Glutamatergic neuron (in vitro differentiated cells): ENCODE measurements around the gene MUC6. TPM values are rescaled to one million over a fixed set of nuclear protein-coding genes. Genes with fewer than 3 reads are reported as not detected.

Experiments
- DNase-seq: peaks from one replicate; pipeline ENCODE4 v3.0.0; 2022
- H3K27ac Mint-ChIP-seq: one replicate; pipeline ENCODE4 v1.8.0; 2020; ENCODE audit warnings: mild to moderate bottlenecking, mixed read lengths, inconsistent platforms; ENCODE audit not compliant: unreplicated experiment
- H3K27me3 Mint-ChIP-seq: one replicate; pipeline ENCODE4 v1.8.0; 2020; ENCODE audit warnings: mild to moderate bottlenecking, moderate library complexity, mixed read lengths, inconsistent platforms; ENCODE audit not compliant: unreplicated experiment
- H3K36me3 Mint-ChIP-seq: one replicate; pipeline ENCODE4 v1.8.0; 2020; ENCODE audit warnings: mild to moderate bottlenecking, mixed read lengths, inconsistent platforms; ENCODE audit not compliant: unreplicated experiment
- H3K4me1 Mint-ChIP-seq: one replicate; pipeline ENCODE4 v1.8.0; 2020; ENCODE audit warnings: mild to moderate bottlenecking, low read depth, mixed read lengths, inconsistent platforms; ENCODE audit not compliant: unreplicated experiment
- H3K4me3 Mint-ChIP-seq: one replicate; pipeline ENCODE4 v1.8.0; 2020; ENCODE audit warnings: mild to moderate bottlenecking, mixed read lengths, inconsistent platforms; ENCODE audit not compliant: unreplicated experiment
- H3K9me3 Mint-ChIP-seq: one replicate; pipeline ENCODE4 v1.8.0; 2020; ENCODE audit warnings: mild to moderate bottlenecking, moderate library complexity, mixed read lengths, inconsistent platforms; ENCODE audit not compliant: unreplicated experiment
- total RNA-seq: library from RNA; stranded (reverse); fragmentation: NEBNext Ultra II Directional; extraction: Animal tissue kit (Norgen Biotek cat#: 25700); gene quantifications from one replicate; pipeline ENCODE4 v1.2.1, GENCODE V29; 2021; ENCODE audit not compliant: unreplicated experiment
- TF ChIP-seq, protein P1 (sequence below): fragments of 200-600 bp; sonication (generic); IDR thresholded peaks from one replicate; pipeline ENCODE4 v1.5.0; 2021; ENCODE audit not compliant: partially characterized antibody, unreplicated experiment

The MUC6 gene
- total RNA-seq, 1 donor from 2014 or later: not detected

DNA sequence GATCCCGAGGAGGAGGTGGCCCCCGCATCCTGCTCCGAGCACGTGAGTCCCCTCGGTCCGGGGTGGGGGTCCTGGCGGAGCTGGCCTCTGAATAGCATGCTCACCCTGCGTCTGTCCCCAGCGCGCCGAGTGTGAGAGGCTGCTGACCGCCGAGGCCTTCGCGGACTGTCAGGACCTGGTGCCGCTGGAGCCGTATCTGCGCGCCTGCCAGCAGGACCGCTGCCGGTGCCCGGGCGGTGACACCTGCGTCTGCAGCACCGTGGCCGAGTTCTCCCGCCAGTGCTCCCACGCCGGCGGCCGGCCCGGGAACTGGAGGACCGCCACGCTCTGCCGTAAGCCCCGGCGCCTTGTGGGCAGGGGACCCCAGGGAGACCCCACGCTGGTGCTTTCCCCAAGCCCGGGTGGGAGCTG is 41.7 kb upstream of the MUC6 start:
- H3K27me3 Mint-ChIP-seq: no peaks in the 10 kb centered on the region
- TF ChIP-seq, protein P1, sequence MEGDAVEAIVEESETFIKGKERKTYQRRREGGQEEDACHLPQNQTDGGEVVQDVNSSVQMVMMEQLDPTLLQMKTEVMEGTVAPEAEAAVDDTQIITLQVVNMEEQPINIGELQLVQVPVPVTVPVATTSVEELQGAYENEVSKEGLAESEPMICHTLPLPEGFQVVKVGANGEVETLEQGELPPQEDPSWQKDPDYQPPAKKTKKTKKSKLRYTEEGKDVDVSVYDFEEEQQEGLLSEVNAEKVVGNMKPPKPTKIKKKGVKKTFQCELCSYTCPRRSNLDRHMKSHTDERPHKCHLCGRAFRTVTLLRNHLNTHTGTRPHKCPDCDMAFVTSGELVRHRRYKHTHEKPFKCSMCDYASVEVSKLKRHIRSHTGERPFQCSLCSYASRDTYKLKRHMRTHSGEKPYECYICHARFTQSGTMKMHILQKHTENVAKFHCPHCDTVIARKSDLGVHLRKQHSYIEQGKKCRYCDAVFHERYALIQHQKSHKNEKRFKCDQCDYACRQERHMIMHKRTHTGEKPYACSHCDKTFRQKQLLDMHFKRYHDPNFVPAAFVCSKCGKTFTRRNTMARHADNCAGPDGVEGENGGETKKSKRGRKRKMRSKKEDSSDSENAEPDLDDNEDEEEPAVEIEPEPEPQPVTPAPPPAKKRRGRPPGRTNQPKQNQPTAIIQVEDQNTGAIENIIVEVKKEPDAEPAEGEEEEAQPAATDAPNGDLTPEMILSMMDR: no peak
- no peak overlapping the region for H3K4me3 Mint-ChIP-seq
- DNase-seq: peak; percentile 14
- no peaks in the 10 kb centered on the region for H3K36me3 Mint-ChIP-seq
- no peaks in the 10 kb centered on the region for H3K4me1 Mint-ChIP-seq
- no peaks in the 10 kb centered on the region for H3K9me3 Mint-ChIP-seq
- no peak overlapping the region for H3K27ac Mint-ChIP-seq

- no peaks in the 10 kb centered on the region for H3K36me3 Mint-ChIP-seq
- DNase-seq: peak; percentile 14
- H3K9me3 Mint-ChIP-seq: no peaks in the 10 kb centered on the region
- no peaks in the 10 kb centered on the region for H3K4me1 Mint-ChIP-seq
- H3K4me3 Mint-ChIP-seq: no peak overlapping the region
- H3K27ac Mint-ChIP-seq: no peak overlapping the region
- TF ChIP-seq, protein P1: no peak
- H3K27me3 Mint-ChIP-seq: no peaks in the 10 kb centered on the region
Observed at GRCh38 chr11:1077417-1078119, 41.0 kb upstream of the MUC6 start.

DNA sequence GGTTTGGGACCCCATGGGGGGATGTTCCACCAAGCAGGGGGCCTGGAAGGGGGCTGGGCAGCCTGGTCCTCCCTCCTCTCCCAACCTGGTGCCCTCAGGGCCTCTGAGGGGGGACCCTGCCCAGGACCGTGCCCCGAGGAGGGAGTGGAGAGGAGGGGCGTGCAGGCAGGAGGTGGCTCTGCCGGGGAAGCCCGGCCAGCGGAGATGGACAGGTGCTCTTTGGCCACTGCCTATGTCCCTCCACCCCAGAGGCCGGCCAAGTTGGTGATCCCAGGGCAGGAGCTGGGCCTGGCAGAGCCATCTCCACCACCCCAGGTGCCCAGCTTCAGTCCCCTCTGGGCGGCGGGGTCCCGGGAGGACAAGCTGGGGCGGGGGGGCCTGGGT is 40.5 kb upstream of the MUC6 start:
- no peaks in the 10 kb centered on the region for H3K36me3 Mint-ChIP-seq
- H3K4me1 Mint-ChIP-seq: no peaks in the 10 kb centered on the region
- H3K4me3 Mint-ChIP-seq: no peak overlapping the region
- DNase-seq: no peak
- TF ChIP-seq, protein P1: no peak
- H3K27me3 Mint-ChIP-seq: no peaks in the 10 kb centered on the region
- H3K9me3 Mint-ChIP-seq: no peaks in the 10 kb centered on the region
- H3K27ac Mint-ChIP-seq: no peak overlapping the region

DNA sequence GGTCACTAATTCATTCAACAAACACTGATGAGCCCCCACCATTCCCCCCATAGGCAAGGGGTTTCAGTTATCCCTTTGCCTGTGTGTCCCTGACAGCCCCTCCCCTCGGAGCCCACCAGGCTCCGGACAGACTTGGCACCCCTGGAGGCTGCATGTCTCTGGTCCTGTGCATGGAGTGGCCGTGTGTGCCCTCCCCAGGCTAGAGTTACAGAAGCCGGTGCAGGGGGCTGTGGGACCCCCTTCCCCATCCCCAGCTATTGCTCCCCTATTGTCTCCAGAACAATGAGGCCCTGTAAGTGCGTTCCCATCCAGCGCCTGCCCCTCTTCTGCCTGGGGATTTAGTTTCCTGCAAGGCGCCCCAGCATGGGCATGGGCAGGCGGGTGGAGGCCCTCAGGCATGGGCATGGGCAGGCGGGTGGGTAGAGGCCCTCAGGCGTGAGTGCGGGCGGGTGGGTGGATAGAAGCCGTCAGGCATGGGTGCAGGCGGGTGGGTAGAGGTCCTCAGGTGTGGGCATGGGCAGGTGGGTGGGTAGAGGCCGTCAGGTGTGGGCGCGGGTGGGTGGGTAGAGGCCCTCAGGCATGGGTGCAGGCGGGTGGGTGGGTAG is 39.6 kb upstream of the MUC6 start:
- DNase-seq: no peak
- H3K27me3 Mint-ChIP-seq: no peaks in the 10 kb centered on the region
- H3K9me3 Mint-ChIP-seq: no peaks in the 10 kb centered on the region
- no peak overlapping the region for H3K27ac Mint-ChIP-seq
- H3K36me3 Mint-ChIP-seq: no peaks in the 10 kb centered on the region
- no peak overlapping the region for H3K4me3 Mint-ChIP-seq
- TF ChIP-seq, protein P1: no peak
- H3K4me1 Mint-ChIP-seq: no peaks in the 10 kb centered on the region

GRCh38 chr11:1075341-1075911 is 38.9 kb upstream of the MUC6 start:
- Mint-ChIP-seq H3K4me1 (no peaks in the 10 kb centered on the region), H3K27ac (no peak overlapping the region), H3K36me3 (no peaks in the 10 kb centered on the region), H3K9me3 (no peaks in the 10 kb centered on the region), H3K27me3 (no peaks in the 10 kb centered on the region), H3K4me3 (no peak overlapping the region)
- DNase-seq: no peak
- TF ChIP-seq, protein P1: no peak
